MG63 (cell line): ENCODE results near the gene AMMECR1L. TPM values are rescaled to one million over a fixed set of nuclear protein-coding genes. Genes with fewer than 3 reads are reported as not detected.
"Not testable (repeated sequence)": the region's sequence is repeated elsewhere in the genome, so short reads cannot be mapped to it uniquely, and the experiment has no call there.

Experiments used
- DNase-seq: peaks from one replicate; pipeline ENCODE4 v3.0.0-alpha.2; 2020
- H3K27me3 ChIP-seq: fragments of 250-450 bp; sonication (Bioruptor Pico); 2 replicates; pipeline ENCODE4 v1.5.1; 2020; ENCODE audit warnings: mild to moderate bottlenecking, moderate library complexity
- H3K36me3 ChIP-seq: fragments of 250-450 bp; sonication (Bioruptor Pico); 2 replicates; pipeline ENCODE4 v1.5.1; 2020; ENCODE audit warnings: mild to moderate bottlenecking, moderate library complexity
- H3K4me3 ChIP-seq: fragments of 250-450 bp; sonication (Bioruptor Pico); 2 replicates; pipeline ENCODE4 v1.5.1; 2020; ENCODE audit warnings: mild to moderate bottlenecking, moderate library complexity
- H3K9me3 ChIP-seq: fragments of 250-450 bp; sonication (Bioruptor Pico); 2 replicates; pipeline ENCODE4 v1.5.1; 2020; ENCODE audit warnings: mild to moderate bottlenecking, moderate library complexity
- total RNA-seq: library from RNA; depleted of rRNA; stranded (reverse); fragments of >200 nt; shearing (Covaris generic); gene quantifications from 2 replicates; pipeline ENCODE4 v1.2.3, GENCODE V29; 2014; ENCODE audit warnings: low replicate concordance

Gene AMMECR1L
- total RNA-seq, 1 experiment from 2014 or later, result 17.2 TPM

DNA sequence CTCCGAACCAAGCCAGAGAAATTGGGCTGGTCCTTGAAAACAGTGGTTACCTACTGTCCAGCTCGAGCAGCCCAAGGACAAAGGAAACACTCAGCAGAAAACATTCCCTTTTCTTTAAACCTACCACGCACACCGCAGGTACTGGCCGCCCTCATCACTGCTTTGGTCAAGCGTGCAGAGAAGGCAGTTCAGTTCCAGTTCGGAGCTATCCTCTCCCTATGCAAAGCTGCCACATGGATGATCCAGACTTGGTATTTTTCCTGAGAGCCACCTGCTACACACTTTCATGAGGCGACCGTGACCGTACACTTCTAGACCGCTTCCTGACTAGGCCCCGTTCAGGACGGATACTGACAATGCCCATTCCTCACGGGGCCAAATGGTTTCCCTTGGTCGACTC is 23.5 kb downstream of the AMMECR1L start:
- no peaks in the 10 kb centered on the region for H3K27me3 ChIP-seq
- peaks cover 38% of the 10 kb centered on the region for H3K36me3 ChIP-seq
- DNase-seq, result no peak
- no peaks in the 10 kb centered on the region for H3K9me3 ChIP-seq
- no peak overlapping the region for H3K4me3 ChIP-seq

DNA sequence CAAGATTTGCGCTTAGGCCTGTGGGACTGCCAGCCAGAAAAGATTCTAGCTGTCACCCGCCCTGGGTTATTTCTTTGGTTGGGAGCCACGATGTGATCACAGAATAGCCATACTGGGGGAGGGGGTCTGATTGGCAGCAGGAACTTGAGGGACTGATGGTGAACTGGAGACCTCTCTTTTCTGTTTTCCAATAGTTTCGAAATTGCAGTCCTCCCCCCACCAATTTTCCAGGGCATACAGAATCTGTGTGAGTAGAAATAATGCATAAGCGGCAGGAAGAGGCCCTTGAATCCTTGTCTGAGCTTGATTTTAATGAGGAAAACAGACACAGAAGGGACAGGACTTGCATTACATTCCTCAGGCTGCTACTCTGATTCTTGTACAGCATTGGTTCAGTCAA is 25.6 kb downstream of the AMMECR1L start:
- H3K4me3 ChIP-seq, result no peak overlapping the region
- H3K27me3 ChIP-seq, result no peaks in the 10 kb centered on the region
- no peaks in the 10 kb centered on the region for H3K9me3 ChIP-seq
- H3K36me3 ChIP-seq, result peaks cover 26% of the 10 kb centered on the region
- DNase-seq, result no peak

DNA sequence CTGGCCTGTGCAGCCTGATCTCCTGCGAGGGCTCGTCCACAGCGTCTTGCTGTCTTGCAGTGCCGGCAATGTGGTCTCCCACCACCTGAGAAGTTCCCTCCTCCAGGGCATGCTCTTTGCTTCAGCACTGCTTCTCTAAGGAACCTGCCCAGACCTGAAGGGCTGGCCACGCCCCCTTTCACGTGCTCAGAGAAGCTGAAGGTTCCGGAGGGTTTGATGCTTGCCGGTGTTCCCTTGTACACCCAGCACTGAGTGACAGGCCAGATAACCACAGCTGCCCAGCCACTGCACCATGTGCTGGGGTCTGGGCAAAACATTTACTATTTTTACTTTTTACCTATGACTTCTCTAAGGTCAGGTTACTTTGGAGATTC is 26.1 kb downstream of the AMMECR1L start:
- no peaks in the 10 kb centered on the region for H3K9me3 ChIP-seq
- H3K27me3 ChIP-seq, result no peaks in the 10 kb centered on the region
- no peak overlapping the region for H3K4me3 ChIP-seq
- peaks cover 22% of the 10 kb centered on the region for H3K36me3 ChIP-seq
- DNase-seq, result no peak

DNA sequence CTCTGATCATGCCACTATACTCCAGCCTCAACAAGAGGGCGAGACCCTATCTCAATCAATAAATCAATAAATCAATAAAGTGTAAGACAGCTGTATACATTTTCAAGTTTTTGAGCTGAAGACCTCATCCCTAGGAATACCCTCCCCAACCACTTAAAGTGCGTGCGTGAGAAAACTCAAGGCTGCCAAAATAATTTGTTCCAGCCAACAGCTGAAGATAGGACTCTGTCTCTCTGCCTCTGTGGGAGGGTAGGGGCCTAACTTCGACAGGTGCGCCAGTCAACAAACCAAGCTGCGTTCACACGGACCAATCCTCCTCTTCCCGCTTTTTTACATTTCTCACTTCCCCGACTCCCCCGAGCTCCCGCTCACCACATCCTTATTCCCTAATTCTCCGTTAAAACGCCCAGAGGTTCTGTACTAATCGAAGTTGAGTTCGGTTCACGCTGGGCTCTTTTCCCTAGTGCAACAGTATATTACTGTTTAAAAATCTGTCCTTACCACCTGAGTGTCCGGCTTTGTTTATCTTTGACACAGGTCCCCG is 28.4 kb downstream of the AMMECR1L start:
- H3K36me3 ChIP-seq, result peaks cover 21% of the 10 kb centered on the region
- DNase-seq, result peak; percentile 7
- no peaks in the 10 kb centered on the region for H3K27me3 ChIP-seq
- no peaks in the 10 kb centered on the region for H3K9me3 ChIP-seq
- peak overlapping the region; percentile 96 for H3K4me3 ChIP-seq

DNA sequence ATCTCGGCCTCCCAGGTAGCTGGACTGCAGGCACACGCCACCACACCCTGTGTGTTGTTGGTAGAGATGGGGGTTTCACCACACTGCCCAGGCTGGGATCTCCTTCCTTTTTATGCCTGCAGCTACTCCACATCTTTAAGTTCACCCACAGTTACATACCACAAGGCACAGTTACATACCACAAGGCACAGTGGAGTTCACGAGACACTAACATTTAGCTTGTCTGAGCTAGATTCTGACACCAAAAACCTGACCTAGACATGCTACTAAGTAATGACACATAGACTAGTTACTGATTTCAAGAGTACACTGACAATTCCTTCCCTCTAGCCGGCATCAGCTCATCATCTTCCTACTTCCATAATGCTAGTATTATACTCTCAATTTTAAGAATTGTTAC is 32.1 kb downstream of the AMMECR1L start:
- H3K36me3 ChIP-seq, result peaks cover 51% of the 10 kb centered on the region
- no peak for DNase-seq
- no peaks in the 10 kb centered on the region for H3K9me3 ChIP-seq
- H3K4me3 ChIP-seq, result no peak overlapping the region
- H3K27me3 ChIP-seq, result no peaks in the 10 kb centered on the region

DNA sequence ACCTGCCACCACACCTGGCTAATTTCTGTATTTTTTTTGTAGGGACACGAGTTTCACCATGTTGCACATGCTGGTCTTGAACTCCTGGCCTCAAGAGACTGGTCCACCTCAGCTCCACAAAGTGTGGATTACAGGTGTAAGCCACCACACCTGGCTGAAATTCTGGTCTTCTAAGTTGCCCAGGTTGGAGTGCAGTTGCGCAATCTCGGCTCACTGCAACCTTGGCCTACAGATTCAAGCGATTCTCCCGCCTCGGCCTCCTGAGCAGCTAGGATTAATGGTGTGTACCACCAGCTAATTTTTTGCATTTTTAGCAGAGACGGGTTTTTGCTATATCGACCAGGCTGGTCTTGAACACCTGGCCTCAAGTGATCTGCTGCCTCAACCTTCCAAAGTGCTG is 33.4 kb downstream of the AMMECR1L start:
- Histone ChIP-seq H3K4me3 (no peak overlapping the region), H3K36me3 (peaks cover 60% of the 10 kb centered on the region), H3K9me3 (no peaks in the 10 kb centered on the region), H3K27me3 (no peaks in the 10 kb centered on the region)
- DNase-seq, result no peak

DNA sequence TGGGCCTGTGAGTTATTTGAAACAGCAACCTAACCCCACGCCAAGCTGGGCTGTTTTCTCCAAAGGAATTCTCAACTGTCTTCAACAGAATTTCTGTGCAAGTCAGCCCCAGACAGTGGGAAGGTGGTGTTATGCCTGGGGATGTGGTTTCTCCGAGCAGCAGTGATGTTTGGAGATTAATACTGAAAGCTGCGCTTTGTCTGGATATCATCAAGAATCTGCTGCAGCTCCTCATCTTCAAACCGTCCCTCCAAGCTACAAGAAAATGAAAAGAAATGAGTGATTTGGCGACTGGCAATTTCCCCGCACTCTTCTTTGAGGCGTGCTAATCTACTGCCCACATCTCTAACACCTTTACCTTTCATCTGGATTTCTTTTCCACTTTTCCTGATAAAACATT is 37.8 kb downstream of the AMMECR1L start:
- Histone ChIP-seq H3K4me3 (no peak overlapping the region), H3K27me3 (no peaks in the 10 kb centered on the region), H3K9me3 (no peaks in the 10 kb centered on the region), H3K36me3 (peaks cover 66% of the 10 kb centered on the region)
- DNase-seq, result no peak

DNA sequence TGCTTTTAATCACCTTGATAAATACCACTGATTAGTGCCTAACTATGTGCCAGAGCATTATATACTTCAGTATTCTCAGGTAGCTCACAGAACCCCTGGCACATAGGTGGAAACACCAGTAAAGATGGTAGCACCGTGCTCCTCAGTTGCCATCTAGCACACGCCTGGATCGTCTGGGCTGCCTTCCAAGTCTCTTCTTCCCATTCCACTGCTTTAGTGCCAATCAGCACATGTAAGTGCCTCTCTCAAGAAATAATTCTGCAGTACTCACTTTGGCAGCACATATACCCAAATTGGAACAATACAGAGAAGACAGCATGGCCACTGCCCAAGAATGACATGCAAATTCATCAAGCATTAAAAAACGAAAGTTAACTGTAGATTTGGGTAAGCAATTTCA is 40.8 kb downstream of the AMMECR1L start:
- DNase-seq, result no peak
- no peak overlapping the region for H3K4me3 ChIP-seq
- H3K9me3 ChIP-seq, result no peaks in the 10 kb centered on the region
- H3K27me3 ChIP-seq, result no peaks in the 10 kb centered on the region
- peaks cover 43% of the 10 kb centered on the region for H3K36me3 ChIP-seq

DNA sequence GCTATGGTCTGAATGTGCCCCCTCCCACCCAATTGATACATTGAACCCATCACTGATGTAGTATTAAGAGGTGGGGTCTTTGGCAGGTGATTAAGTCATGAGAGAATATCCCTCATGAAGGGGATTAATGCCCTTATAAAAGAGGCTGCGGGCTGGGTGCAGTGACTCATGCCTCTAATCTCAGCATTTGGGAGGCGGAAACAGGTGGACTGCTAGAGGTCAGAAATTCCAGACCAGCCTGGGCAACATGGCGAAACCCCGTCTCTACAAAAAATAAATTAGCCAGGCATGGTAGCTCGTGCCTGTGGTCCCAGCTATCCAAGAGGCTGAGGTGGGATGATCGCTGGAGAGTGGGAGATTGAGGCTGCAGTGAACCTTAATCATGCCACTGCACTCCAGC is 42.1 kb downstream of the AMMECR1L start:
- H3K9me3 ChIP-seq, result no peaks in the 10 kb centered on the region
- no peak overlapping the region for H3K4me3 ChIP-seq
- no peaks in the 10 kb centered on the region for H3K27me3 ChIP-seq
- peaks cover 30% of the 10 kb centered on the region for H3K36me3 ChIP-seq
- DNase-seq, result no peak

DNA sequence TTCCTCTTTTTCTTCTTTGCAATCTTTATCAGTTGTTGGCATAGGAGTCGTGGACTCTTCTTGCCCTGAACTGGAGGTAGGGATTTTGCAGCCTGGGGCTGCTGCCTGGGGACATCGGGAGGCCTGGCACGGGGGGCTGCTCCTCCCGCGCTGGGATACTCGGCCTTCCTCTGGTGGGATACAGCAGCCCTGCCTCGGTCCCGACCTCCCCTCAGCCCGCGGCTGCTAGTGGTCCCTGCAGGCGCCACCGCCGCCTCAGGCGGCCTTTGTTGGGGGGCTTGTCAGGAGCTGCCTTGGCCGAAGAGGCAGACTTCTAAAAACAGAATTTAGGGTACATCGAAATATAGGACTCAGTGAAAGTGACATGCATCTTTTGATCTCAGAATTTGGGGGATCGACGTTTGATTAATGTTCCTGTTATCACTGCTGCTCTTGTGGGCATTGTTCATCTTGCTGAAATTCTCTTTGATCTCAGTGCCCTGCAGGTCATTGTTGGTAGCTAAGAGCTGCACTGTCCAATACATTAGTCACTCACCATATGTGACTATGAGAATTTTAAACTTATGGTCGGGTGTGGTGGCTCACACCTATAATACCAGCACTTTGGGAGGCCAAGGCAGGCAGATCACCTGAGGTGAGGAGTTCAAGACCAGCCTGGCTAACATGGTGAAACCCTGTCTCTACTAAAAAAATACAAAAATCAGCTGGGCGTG is 44.1 kb downstream of the AMMECR1L start:
- H3K4me3 ChIP-seq, result no peak overlapping the region
- H3K36me3 ChIP-seq, result peaks cover 14% of the 10 kb centered on the region
- H3K27me3 ChIP-seq, result no peaks in the 10 kb centered on the region
- DNase-seq, result no peak
- H3K9me3 ChIP-seq, result no peaks in the 10 kb centered on the region

DNA sequence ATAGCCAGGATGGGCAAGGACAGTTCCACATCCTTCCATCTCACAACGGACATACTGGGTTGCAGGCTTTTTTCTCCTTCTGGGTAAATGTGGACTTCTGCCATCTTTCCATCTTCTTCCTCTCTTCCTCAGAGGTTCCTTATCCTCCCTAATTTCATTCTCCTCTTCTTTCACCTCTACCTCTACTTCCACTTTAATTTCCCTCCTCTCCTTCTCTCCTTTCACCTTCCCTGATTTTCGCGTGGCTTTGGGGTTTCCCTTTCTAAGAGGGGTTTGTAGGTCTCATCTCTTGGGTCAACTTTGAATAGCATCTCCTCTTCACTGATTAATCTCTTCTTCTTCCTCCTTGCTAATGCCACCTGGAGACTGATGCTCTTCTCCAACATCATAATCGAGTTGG is 44.9 kb downstream of the AMMECR1L start:
- DNase-seq, result no peak
- H3K27me3 ChIP-seq, result no peaks in the 10 kb centered on the region
- peaks cover 6% of the 10 kb centered on the region for H3K36me3 ChIP-seq
- no peaks in the 10 kb centered on the region for H3K9me3 ChIP-seq
- H3K4me3 ChIP-seq, result no peak overlapping the region

DNA sequence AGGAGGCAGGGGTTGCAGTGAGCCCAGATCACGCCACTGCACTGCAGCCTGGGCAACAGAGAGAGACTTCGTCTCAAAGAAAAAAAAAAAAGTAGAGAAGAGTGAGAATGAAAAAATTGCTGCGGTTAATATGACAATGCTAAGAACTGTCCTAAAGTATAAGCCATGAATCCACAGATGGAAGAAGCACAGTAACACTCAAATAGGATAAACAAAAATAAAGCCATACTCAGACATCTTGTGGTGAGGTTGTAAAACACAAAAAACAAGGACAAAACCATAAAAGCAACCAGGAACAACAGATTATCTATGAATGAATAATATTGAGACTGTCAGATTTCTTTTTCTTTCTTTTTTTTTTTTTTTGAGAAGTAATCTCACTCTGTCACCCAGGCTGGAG is 50.8 kb downstream of the AMMECR1L start:
- no peaks in the 10 kb centered on the region for H3K27me3 ChIP-seq
- no peak for DNase-seq
- no peak overlapping the region for H3K4me3 ChIP-seq
- no peaks in the 10 kb centered on the region for H3K36me3 ChIP-seq
- H3K9me3 ChIP-seq, result no peaks in the 10 kb centered on the region

DNA sequence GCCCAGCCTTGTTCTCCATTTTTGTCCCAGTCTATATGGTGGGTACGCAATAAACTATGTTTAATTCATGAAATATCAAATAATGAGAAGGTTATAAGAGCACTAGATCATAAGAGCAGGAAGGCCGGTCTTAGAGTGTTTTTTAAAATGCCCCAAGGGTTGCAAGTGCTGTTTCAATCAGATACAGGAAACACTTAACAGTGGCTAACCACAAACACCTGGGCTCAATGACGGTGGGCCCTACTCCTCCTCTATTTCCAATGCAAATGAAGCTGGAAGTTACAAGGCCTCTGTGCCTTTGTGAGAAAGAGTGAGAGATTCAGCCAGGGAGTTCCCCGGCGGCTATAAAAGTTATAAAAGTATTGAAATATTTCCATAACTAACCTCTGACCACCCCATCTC is 55.9 kb downstream of the AMMECR1L start:
- DNase-seq, result no peak
- no peak overlapping the region for H3K4me3 ChIP-seq
- H3K9me3 ChIP-seq, result no peaks in the 10 kb centered on the region
- no peaks in the 10 kb centered on the region for H3K27me3 ChIP-seq
- no peaks in the 10 kb centered on the region for H3K36me3 ChIP-seq

DNA sequence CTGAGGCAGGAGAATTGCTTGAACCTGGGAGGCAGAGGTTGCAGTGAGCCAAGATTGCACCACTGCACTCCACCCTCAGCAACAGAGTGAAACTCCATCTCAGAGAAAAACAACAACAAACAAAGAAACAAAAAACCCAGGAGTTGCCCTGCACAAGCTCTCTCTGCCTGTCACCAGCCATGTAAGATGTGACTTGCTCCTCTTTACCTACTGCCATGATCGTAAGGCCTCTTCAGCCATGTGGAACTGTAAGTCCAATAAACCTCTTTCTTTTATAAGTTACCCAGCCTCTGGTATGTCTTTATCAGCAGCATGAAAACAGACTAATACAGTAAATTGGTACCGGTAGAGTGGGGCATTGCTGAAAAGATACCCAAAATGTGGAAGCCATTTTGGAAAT is 59.0 kb downstream of the AMMECR1L start:
- not testable (repeated sequence) for DNase-seq, H3K4me3 ChIP-seq, H3K9me3 ChIP-seq, H3K36me3 ChIP-seq, H3K27me3 ChIP-seq

DNA sequence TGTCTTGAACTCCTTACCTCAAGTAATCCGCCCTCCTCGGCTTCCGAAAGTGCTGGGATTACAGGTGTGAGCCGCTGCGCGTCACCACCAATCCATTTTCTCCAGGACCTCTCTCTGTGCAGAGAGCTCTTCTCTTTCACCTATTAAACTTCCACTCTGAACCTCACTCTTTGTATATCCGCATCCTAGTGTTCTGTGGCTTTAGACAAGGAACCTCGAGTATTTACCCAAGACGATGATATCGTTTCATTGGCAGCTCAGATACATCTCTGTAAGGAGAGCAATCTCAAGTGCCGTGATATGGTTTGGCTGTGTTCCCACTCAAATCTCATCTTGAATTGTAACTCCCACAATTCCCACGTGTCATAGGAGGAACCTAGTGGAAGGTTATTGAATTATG is 59.7 kb downstream of the AMMECR1L start:
- no peak for DNase-seq
- Histone ChIP-seq H3K36me3 (no peaks in the 10 kb centered on the region), H3K27me3 (no peaks in the 10 kb centered on the region), H3K4me3 (no peak overlapping the region), H3K9me3 (peaks cover under 1% of the 10 kb centered on the region; the same call in 1 of the 2 replicates)

DNA sequence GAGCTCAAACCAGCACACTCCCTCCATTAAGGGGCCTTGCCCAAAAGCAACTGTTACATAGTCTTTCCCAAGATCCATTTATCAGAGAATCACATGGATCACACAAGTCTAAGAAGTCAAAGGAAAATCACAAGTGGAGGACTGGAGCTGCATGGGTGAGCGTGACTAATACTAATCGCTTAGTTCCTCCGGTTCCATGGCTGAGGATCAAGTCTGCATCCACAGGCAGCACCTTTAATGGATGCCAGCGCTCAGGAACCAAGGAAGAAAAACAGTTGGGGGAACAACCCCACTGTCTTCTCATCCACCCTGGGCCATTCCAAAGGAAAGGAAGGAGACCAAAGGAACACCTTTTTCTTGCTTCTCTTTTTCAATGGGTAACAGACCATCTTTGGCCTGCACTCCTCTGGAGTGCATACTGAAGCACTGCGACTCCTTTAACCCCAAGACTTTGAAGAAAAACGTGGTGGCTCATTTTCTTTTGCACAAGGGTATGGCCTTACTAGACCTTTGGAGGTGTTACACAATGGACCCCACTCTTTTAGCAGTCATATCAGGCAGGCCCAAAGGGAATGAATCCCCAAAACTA is 65.6 kb downstream of the AMMECR1L start:
- H3K4me3 ChIP-seq, result no peak overlapping the region
- H3K9me3 ChIP-seq, result peaks cover 17% of the 10 kb centered on the region
- DNase-seq, result no peak
- H3K36me3 ChIP-seq, result no peaks in the 10 kb centered on the region
- H3K27me3 ChIP-seq, result peaks cover 3% of the 10 kb centered on the region; the same call in 1 of the 2 replicates

DNA sequence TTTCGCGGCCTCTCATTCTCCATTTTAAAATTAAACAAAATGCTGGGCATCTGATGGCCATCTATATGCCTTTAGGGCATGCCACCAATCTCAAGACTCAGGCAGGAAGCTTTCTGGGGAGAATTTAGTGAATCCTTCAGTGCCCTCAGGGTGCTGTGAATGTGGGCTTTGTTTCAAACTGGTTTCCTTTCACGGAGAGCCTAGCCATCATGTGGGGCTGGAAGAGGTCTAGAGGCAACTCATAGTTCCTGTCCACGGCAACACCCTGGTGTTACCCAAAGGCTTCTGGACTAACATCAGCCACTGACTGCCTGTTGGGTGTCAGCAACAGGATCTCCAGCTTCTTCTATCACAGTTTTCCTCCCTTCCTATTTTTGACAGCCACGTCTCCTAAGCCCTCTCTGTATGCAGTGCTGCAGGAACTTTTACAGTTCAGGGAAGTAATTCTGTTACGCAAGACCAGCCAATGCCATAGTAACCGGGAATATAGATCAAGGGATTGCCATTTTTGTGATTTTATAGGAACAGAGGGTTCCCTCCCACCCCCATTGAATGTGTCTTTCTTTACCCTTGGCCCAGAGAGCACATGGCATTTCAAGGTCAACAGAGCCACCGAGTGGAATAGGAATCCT is 66.8 kb downstream of the AMMECR1L start:
- H3K36me3 ChIP-seq, result no peaks in the 10 kb centered on the region
- H3K27me3 ChIP-seq, result peaks cover 3% of the 10 kb centered on the region; the same call in 1 of the 2 replicates
- no peak overlapping the region for H3K4me3 ChIP-seq
- DNase-seq, result no peak
- H3K9me3 ChIP-seq, result peaks cover 17% of the 10 kb centered on the region

DNA sequence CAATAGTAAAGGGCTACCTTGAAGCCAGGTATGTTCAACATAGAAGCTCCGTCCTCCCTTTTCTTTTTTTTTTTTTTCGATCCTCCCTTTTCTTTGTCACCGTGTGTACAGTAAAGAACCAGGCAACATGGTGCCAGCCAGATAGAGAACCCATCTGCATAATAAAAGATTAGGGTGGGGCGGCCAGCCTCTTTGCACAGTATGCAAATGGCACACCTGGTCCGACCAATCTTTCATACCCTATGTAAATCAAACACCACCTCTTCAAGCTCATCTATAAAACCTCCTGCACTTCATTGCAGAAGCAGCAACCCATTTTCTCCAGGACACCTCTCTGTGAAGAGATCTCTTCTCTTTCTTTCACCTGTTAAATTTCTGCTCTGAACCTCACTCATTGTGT is 67.5 kb downstream of the AMMECR1L start:
- H3K9me3 ChIP-seq, result peaks cover 17% of the 10 kb centered on the region
- no peaks in the 10 kb centered on the region for H3K36me3 ChIP-seq
- no peak for DNase-seq
- H3K27me3 ChIP-seq, result peaks cover 3% of the 10 kb centered on the region; the same call in 1 of the 2 replicates
- no peak overlapping the region for H3K4me3 ChIP-seq
